Liver (tissue), 9 donors: ENCODE measurements around the gene SDK2. TPM values are rescaled to one million over a fixed set of nuclear protein-coding genes. Genes with fewer than 3 reads are reported as not detected.

ENCODE experiments used
- DNase-seq: peaks from one replicate; pipeline ENCODE4 v3.0.0-alpha.2; 2017; ENCODE audit warnings: low spot score
- H3K27ac ChIP-seq, 2 donors: one replicate each; pipeline ENCODE4 v1.7.0; 2013; ENCODE audit warnings: inconsistent platforms in 2 of 2, low read length in 2 of 2, control low read depth in 1 of 2, low read depth in 1 of 2, mild to moderate bottlenecking in 1 of 2
- H3K27me3 ChIP-seq, 4 donors: one replicate each; pipeline versions ENCODE4 v1.6.1 to v1.7.0; 2013; ENCODE audit warnings: low read length in 3 of 4, inconsistent platforms in 1 of 4, mild to moderate bottlenecking in 1 of 4, moderate library complexity in 1 of 4; ENCODE audit not compliant: control insufficient read depth in 4 of 4, insufficient read depth in 4 of 4
- H3K36me3 ChIP-seq, 4 donors: one replicate each; pipeline versions ENCODE4 v1.6.1 to v1.7.0; 2013; ENCODE audit warnings: low read length in 3 of 4, mild to moderate bottlenecking in 3 of 4, low read depth in 1 of 4, moderate library complexity in 1 of 4; ENCODE audit not compliant: control insufficient read depth in 4 of 4, insufficient read depth in 3 of 4
- H3K4me1 ChIP-seq, 4 donors: one replicate each; pipeline versions ENCODE4 v1.6.1 to v1.7.0; 2013; ENCODE audit warnings: low read length in 3 of 4, mild to moderate bottlenecking in 3 of 4, moderate library complexity in 1 of 4; ENCODE audit not compliant: control insufficient read depth in 4 of 4, insufficient read depth in 4 of 4
- H3K4me3 ChIP-seq, 3 donors: one replicate each; pipeline versions ENCODE4 v1.6.1 to v1.7.0; 2013; ENCODE audit warnings: low read length in 3 of 3, control low read depth in 1 of 3, low read depth in 1 of 3, mild to moderate bottlenecking in 1 of 3
- H3K9ac ChIP-seq, 2 donors: one replicate each; pipeline ENCODE4 v1.7.0; 2013; ENCODE audit warnings: low read length in 2 of 2, mild to moderate bottlenecking in 2 of 2, moderate library complexity in 2 of 2, control low read depth in 1 of 2, low read depth in 1 of 2
- H3K9me3 ChIP-seq, 4 donors: one replicate each; pipeline versions ENCODE4 v1.6.1 to v1.7.0; 2013; ENCODE audit warnings: low read length in 3 of 4; ENCODE audit not compliant: control insufficient read depth in 4 of 4
- EGR1 ChIP-seq, 2 donors: IDR thresholded peaks; 2 replicates each; pipeline ENCODE4 v1.6.1; 2016 to 2018; ENCODE audit warnings: antibody characterized with exemption in 2 of 2, low read depth in 2 of 2
- FOXA1 ChIP-seq: IDR thresholded peaks from 2 replicates; pipeline ENCODE4 v1.6.1; 2016; ENCODE audit warnings: antibody characterized with exemption
- FOXA2 ChIP-seq: IDR thresholded peaks from 2 replicates; pipeline ENCODE4 v1.6.1; 2016; ENCODE audit warnings: antibody characterized with exemption
- GABPA ChIP-seq, 2 donors: IDR thresholded peaks in 1 of 2; conservative IDR thresholded peaks in 1 of 2; 2 replicates each; pipeline ENCODE4 v1.6.1; 2016; ENCODE audit warnings: antibody characterized with exemption in 2 of 2, mild to moderate bottlenecking in 1 of 2, moderate library complexity in 1 of 2
- HNF4A ChIP-seq, 2 donors: conservative IDR thresholded peaks; 2 replicates each; pipeline ENCODE4 v1.6.1; 2016; ENCODE audit warnings: antibody characterized with exemption in 2 of 2, mild to moderate bottlenecking in 2 of 2
- HNF4G ChIP-seq: IDR thresholded peaks from 2 replicates; pipeline ENCODE4 v1.6.1; 2016; ENCODE audit warnings: antibody characterized with exemption
- JUND ChIP-seq, 2 donors: IDR thresholded peaks; 2 replicates each; pipeline ENCODE4 v1.6.1; 2016; ENCODE audit warnings: antibody characterized with exemption in 2 of 2
- NR2F2 ChIP-seq: IDR thresholded peaks from 2 replicates; pipeline ENCODE4 v1.6.1; 2016; ENCODE audit warnings: antibody characterized with exemption
- RAD21 ChIP-seq, 2 donors: IDR thresholded peaks; 2 replicates each; pipeline ENCODE4 v1.6.1; 2016; ENCODE audit warnings: antibody characterized with exemption in 2 of 2, mild to moderate bottlenecking in 2 of 2
- RXRA ChIP-seq, 2 donors: IDR thresholded peaks; 2 replicates each; pipeline ENCODE4 v1.6.1; 2017 to 2018; ENCODE audit warnings: antibody characterized with exemption in 2 of 2, mild to moderate bottlenecking in 1 of 2
- SP1 ChIP-seq: IDR thresholded peaks from 2 replicates; pipeline ENCODE4 v1.6.1; 2018; ENCODE audit warnings: antibody characterized with exemption, mild to moderate bottlenecking
- TAF1 ChIP-seq: conservative IDR thresholded peaks from 2 replicates; pipeline ENCODE4 v1.6.1; 2016; ENCODE audit warnings: antibody characterized with exemption, mild to moderate bottlenecking
- YY1 ChIP-seq: IDR thresholded peaks from 2 replicates; pipeline ENCODE4 v1.6.1; 2016; ENCODE audit warnings: antibody characterized with exemption, mild to moderate bottlenecking
- WGBS: extraction: QIAGEN DNeasy Blood & Tissue Kit; methylation state at CpG from one replicate; pipeline ENCODE4 v1.1.7; 2013; 5-methylcytosine and 5-hydroxymethylcytosine counted together
- polyA plus RNA-seq, 2 donors: library from polyadenylated mRNA; stranded (reverse) in 1 of 2; unstranded in 1 of 2; fragments of 200-250 nt in 1 of 2; fragments of >200 nt in 1 of 2; fragmentation: Nextera tagmentation in 1 of 2; extraction: Ambion mirVana in 1 of 2; gene quantifications; one replicate each; pipeline versions ENCODE4 v1.2.1 to v1.2.3, GENCODE V29; 2013 to 2015
- total RNA-seq, 2 donors: library from RNA; depleted of rRNA; stranded (reverse); fragments of >200 nt; gene quantifications; one replicate each; pipeline ENCODE4 v1.2.3, GENCODE V29; 2014
- TF ChIP-seq, protein P1 (sequence below): IDR thresholded peaks from 2 replicates; pipeline ENCODE4 v1.6.1; 2016; ENCODE audit warnings: antibody characterized with exemption, mild to moderate bottlenecking
- TF ChIP-seq, protein P2 (sequence below): IDR thresholded peaks from 2 replicates; pipeline ENCODE4 v1.6.1; 2016; ENCODE audit warnings: antibody characterized with exemption
- TF ChIP-seq, protein P3 (sequence below): IDR thresholded peaks from 2 replicates; pipeline ENCODE4 v1.6.1; 2016; ENCODE audit warnings: antibody characterized with exemption
- TF ChIP-seq, protein P4 (sequence below): fragments of 150-350 bp; IDR thresholded peaks from 2 replicates; pipeline ENCODE4 v1.5.1; 2017; ENCODE audit warnings: improper control_type of control experiment, low read depth, low read length; ENCODE audit not compliant: missing input control
- TF ChIP-seq, protein P5 (sequence below): IDR thresholded peaks from 2 replicates; pipeline ENCODE4 v1.6.1; 2016; ENCODE audit warnings: antibody characterized with exemption
- donor health status: healthy.
- donor health status: healthy.
- donor health status: healthy.
- donor health status: healthy.
- donor health status: healthy.

The SDK2 gene
- total and polyA plus RNA-seq, 4 donors = 0.05 to 0.42 (median 0.10) TPM

DNA sequence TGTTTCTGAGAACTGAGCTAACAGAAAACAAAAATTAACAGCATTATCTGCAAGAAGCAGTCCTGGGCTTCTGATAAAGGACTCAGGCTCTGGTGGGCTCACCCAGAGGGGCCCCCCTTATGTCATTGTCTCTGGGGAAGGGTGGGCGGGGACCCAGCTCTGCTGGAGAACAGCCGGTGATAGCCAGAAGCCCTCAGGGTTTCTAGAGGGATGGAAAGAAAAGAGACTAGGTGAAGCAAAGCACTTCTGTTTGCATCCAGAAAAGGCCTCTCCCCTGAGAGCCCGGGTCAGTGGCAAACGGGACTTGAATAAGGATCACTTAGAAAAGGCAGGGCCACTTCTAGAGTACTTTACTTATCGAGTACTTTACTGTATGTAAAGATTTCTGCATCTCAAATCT, 325.4 kb downstream of the SDK2 start:
- no peak overlapping the region for H3K9ac ChIP-seq
- no peaks in the 10 kb centered on the region for H3K36me3 ChIP-seq
- TF ChIP-seq HNF4G (no peak), EGR1 (IDR thresholded peaks at IDR 0.05; ENCODE audit: low read depth in 2 of 2) (no peak)
- TF ChIP-seq, protein P1, sequence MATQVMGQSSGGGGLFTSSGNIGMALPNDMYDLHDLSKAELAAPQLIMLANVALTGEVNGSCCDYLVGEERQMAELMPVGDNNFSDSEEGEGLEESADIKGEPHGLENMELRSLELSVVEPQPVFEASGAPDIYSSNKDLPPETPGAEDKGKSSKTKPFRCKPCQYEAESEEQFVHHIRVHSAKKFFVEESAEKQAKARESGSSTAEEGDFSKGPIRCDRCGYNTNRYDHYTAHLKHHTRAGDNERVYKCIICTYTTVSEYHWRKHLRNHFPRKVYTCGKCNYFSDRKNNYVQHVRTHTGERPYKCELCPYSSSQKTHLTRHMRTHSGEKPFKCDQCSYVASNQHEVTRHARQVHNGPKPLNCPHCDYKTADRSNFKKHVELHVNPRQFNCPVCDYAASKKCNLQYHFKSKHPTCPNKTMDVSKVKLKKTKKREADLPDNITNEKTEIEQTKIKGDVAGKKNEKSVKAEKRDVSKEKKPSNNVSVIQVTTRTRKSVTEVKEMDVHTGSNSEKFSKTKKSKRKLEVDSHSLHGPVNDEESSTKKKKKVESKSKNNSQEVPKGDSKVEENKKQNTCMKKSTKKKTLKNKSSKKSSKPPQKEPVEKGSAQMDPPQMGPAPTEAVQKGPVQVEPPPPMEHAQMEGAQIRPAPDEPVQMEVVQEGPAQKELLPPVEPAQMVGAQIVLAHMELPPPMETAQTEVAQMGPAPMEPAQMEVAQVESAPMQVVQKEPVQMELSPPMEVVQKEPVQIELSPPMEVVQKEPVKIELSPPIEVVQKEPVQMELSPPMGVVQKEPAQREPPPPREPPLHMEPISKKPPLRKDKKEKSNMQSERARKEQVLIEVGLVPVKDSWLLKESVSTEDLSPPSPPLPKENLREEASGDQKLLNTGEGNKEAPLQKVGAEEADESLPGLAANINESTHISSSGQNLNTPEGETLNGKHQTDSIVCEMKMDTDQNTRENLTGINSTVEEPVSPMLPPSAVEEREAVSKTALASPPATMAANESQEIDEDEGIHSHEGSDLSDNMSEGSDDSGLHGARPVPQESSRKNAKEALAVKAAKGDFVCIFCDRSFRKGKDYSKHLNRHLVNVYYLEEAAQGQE = no peak
- no peaks in the 10 kb centered on the region for H3K27me3 ChIP-seq
- no peaks in the 10 kb centered on the region for H3K4me1 ChIP-seq
- DNase-seq = no peak
- H3K27ac ChIP-seq = no peak overlapping the region
- no peak overlapping the region for H3K4me3 ChIP-seq
- no peaks in the 10 kb centered on the region for H3K9me3 ChIP-seq
- 72% methylated on average over 5 of the region's 5 CpGs for WGBS

DNA sequence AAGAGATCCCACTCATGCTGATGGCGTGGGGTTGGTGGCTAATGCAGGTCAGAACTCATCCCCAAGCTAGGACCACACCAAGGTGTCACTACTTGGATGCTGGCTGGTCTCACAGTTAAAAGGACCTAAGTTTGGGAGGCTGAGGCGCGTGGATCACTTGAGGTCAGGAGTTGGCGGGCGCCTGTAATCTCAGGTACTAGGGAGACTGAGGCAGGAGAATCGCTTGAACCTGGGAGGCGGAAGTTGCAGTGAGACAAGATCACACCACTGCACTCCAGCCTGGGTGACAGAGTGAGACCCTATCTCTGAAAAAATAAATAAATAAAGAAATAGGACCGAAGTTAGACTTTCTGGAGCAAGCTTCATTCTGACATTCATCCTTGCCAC, 325.8 kb downstream of the SDK2 start:
- Histone ChIP-seq H3K36me3 (no peaks in the 10 kb centered on the region), H3K27me3 (no peaks in the 10 kb centered on the region), H3K4me3 (no peak overlapping the region), H3K9ac (no peak overlapping the region), H3K27ac (no peak overlapping the region), H3K4me1 (no peaks in the 10 kb centered on the region), H3K9me3 (no peaks in the 10 kb centered on the region)
- WGBS = 95% methylated on average over 8 of the region's 8 CpGs
- DNase-seq = no peak
- TF ChIP-seq HNF4A (conservative IDR thresholded peaks at IDR 0.05) (no peak), SP1 (no peak), RXRA (IDR thresholded peaks at IDR 0.05) (no peak), FOXA2 (no peak), TAF1 (no peak), HNF4G (no peak), JUND (IDR thresholded peaks at IDR 0.05) (no peak), FOXA1 (no peak), YY1 (no peak), RAD21 (IDR thresholded peaks at IDR 0.05) (no peak), NR2F2 (no peak), EGR1 (IDR thresholded peaks at IDR 0.05; ENCODE audit: low read depth in 2 of 2) (no peak), GABPA (IDR thresholded peaks at IDR 0.05 in 1 of 2, conservative IDR thresholded peaks at IDR 0.05 in 1 of 2) (no peak)
- TF ChIP-seq, protein P2, sequence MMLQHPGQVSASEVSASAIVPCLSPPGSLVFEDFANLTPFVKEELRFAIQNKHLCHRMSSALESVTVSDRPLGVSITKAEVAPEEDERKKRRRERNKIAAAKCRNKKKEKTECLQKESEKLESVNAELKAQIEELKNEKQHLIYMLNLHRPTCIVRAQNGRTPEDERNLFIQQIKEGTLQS = no peak
- TF ChIP-seq, protein P3, sequence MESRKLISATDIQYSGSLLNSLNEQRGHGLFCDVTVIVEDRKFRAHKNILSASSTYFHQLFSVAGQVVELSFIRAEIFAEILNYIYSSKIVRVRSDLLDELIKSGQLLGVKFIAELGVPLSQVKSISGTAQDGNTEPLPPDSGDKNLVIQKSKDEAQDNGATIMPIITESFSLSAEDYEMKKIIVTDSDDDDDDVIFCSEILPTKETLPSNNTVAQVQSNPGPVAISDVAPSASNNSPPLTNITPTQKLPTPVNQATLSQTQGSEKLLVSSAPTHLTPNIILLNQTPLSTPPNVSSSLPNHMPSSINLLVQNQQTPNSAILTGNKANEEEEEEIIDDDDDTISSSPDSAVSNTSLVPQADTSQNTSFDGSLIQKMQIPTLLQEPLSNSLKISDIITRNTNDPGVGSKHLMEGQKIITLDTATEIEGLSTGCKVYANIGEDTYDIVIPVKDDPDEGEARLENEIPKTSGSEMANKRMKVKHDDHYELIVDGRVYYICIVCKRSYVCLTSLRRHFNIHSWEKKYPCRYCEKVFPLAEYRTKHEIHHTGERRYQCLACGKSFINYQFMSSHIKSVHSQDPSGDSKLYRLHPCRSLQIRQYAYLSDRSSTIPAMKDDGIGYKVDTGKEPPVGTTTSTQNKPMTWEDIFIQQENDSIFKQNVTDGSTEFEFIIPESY = no peak
- TF ChIP-seq, protein P1 = no peak
- TF ChIP-seq, protein P4, sequence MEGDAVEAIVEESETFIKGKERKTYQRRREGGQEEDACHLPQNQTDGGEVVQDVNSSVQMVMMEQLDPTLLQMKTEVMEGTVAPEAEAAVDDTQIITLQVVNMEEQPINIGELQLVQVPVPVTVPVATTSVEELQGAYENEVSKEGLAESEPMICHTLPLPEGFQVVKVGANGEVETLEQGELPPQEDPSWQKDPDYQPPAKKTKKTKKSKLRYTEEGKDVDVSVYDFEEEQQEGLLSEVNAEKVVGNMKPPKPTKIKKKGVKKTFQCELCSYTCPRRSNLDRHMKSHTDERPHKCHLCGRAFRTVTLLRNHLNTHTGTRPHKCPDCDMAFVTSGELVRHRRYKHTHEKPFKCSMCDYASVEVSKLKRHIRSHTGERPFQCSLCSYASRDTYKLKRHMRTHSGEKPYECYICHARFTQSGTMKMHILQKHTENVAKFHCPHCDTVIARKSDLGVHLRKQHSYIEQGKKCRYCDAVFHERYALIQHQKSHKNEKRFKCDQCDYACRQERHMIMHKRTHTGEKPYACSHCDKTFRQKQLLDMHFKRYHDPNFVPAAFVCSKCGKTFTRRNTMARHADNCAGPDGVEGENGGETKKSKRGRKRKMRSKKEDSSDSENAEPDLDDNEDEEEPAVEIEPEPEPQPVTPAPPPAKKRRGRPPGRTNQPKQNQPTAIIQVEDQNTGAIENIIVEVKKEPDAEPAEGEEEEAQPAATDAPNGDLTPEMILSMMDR = no peak
- TF ChIP-seq, protein P5, sequence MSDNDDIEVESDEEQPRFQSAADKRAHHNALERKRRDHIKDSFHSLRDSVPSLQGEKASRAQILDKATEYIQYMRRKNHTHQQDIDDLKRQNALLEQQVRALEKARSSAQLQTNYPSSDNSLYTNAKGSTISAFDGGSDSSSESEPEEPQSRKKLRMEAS = no peak
